ENCODE measurements around the gene PRPF40B.

Gene PRPF40B

DNA sequence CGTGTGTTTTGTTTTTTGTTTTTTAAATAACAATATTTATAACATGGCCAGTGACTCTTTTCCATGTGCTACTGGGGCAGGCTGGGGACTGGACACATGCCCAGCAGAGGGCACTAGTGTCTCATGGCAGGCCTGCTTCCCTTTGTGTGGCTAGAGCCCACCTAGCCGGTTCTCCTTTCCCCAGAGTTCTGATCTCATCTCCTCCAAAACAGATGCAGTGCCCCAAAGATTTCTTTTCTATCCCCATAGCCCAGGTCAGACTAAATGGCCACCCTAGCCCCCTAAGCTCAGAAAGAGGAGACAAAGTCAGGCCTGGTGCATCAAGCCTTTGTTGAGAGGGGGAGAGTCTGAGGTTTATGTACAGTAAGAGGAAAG, 21.2 kb downstream of the PRPF40B start:
- TF ChIP-seq, protein P1, sequence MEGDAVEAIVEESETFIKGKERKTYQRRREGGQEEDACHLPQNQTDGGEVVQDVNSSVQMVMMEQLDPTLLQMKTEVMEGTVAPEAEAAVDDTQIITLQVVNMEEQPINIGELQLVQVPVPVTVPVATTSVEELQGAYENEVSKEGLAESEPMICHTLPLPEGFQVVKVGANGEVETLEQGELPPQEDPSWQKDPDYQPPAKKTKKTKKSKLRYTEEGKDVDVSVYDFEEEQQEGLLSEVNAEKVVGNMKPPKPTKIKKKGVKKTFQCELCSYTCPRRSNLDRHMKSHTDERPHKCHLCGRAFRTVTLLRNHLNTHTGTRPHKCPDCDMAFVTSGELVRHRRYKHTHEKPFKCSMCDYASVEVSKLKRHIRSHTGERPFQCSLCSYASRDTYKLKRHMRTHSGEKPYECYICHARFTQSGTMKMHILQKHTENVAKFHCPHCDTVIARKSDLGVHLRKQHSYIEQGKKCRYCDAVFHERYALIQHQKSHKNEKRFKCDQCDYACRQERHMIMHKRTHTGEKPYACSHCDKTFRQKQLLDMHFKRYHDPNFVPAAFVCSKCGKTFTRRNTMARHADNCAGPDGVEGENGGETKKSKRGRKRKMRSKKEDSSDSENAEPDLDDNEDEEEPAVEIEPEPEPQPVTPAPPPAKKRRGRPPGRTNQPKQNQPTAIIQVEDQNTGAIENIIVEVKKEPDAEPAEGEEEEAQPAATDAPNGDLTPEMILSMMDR (IDR thresholded peaks at IDR 0.05; ENCODE audit: low read length), result peak; percentile 97
- no peak for TF ChIP-seq EZH2 (optimal IDR thresholded peaks at IDR 0.05; ENCODE audit: low read depth, low read length)
- no peak overlapping the region for H3K27ac ChIP-seq (ENCODE audit: low read length)
- no peak overlapping the region for H3K4me3 ChIP-seq (ENCODE audit: low read length)
- H3K79me2 ChIP-seq (ENCODE audit: low read length), result no peaks in the 10 kb centered on the region
- H3K9me3 ChIP-seq (replicated peaks; ENCODE audit: insufficient read depth, low read length), result no peaks in the 10 kb centered on the region
- H3K4me2 ChIP-seq (ENCODE audit: low read depth, low read length), result no peak overlapping the region
- peaks cover 9% of the 10 kb centered on the region for H3F3A ChIP-seq (ENCODE audit: insufficient read depth, low read length)
- peak; percentile 64 for DNase-seq
- H4K20me1 ChIP-seq (ENCODE audit: insufficient read depth, low read length), result no peaks in the 10 kb centered on the region
- no peaks in the 10 kb centered on the region for H3K9me2 ChIP-seq (replicated peaks; ENCODE audit: insufficient read depth, low read length)
- no peak overlapping the region for H3K9ac ChIP-seq (ENCODE audit: low read length)
- no peak overlapping the region for H2AFZ ChIP-seq (ENCODE audit: low read length)
- H3K36me3 ChIP-seq (replicated peaks; ENCODE audit: insufficient read depth, low read length), result no peaks in the 10 kb centered on the region
- H3K4me1 ChIP-seq (ENCODE audit: low read length), result peaks cover 19% of the 10 kb centered on the region
- no peaks in the 10 kb centered on the region for H3K27me3 ChIP-seq (replicated peaks; ENCODE audit: insufficient read depth, low read length)

DNA sequence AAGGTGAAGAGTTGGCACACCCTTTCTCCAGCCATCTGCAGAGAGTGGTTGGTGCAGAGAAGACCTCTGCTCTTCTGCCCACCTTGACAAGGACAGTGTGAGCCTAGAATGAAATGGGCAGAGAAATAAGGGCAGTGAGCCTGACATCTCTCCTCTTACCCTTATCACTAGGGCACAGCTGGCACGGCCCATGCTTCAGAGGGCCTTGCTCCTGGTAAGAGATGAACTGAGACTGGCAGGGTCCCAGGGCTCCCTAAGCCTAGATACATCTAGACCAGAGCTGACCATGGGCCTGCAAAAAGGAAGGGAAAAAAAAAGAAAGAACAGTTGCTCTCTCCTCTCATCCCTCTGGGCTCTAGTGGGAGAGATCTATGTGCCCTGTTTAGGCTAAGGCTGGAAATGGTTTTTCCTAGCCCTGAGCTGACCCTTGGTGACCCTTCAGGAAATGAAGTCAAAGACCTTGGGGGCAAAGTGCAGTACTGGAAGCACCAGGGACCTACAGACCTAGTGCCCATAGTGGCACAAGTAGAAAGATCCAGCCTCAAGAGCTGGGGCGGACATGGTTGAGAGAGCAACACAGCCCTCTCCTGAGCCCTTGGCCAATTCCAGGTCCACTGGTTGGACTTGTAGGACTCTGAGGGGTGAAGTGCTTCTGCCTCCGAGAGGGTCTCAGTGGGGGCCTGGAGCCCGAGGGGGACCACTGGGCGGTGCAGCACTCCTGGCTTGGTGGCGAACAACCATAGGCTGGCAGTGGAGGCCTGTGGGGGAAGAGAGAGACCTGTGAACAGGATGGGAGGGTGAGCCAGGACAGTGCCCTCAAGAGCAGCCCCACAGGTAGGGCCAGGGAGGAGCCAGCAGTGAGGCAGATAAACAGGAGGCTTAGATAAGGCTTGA, 22.0 kb downstream of the PRPF40B start:
- peaks cover 19% of the 10 kb centered on the region for H3K4me1 ChIP-seq (ENCODE audit: low read length)
- H3F3A ChIP-seq (ENCODE audit: insufficient read depth, low read length), result peaks cover 9% of the 10 kb centered on the region
- H3K27me3 ChIP-seq (replicated peaks; ENCODE audit: insufficient read depth, low read length), result no peaks in the 10 kb centered on the region
- H3K9me2 ChIP-seq (replicated peaks; ENCODE audit: insufficient read depth, low read length), result no peaks in the 10 kb centered on the region
- no peak overlapping the region for H3K4me3 ChIP-seq (ENCODE audit: low read length)
- H3K4me2 ChIP-seq (ENCODE audit: low read depth, low read length), result no peak overlapping the region
- H4K20me1 ChIP-seq (ENCODE audit: insufficient read depth, low read length), result no peaks in the 10 kb centered on the region
- TF ChIP-seq, protein P1 (IDR thresholded peaks at IDR 0.05; ENCODE audit: low read length), result no peak
- DNase-seq, result no peak
- no peaks in the 10 kb centered on the region for H3K9me3 ChIP-seq (replicated peaks; ENCODE audit: insufficient read depth, low read length)
- no peak overlapping the region for H3K27ac ChIP-seq (ENCODE audit: low read length)
- no peak overlapping the region for H2AFZ ChIP-seq (ENCODE audit: low read length)
- H3K36me3 ChIP-seq (replicated peaks; ENCODE audit: insufficient read depth, low read length), result no peaks in the 10 kb centered on the region
- H3K79me2 ChIP-seq (ENCODE audit: low read length), result no peaks in the 10 kb centered on the region
- H3K9ac ChIP-seq (ENCODE audit: low read length), result no peak overlapping the region

DNA sequence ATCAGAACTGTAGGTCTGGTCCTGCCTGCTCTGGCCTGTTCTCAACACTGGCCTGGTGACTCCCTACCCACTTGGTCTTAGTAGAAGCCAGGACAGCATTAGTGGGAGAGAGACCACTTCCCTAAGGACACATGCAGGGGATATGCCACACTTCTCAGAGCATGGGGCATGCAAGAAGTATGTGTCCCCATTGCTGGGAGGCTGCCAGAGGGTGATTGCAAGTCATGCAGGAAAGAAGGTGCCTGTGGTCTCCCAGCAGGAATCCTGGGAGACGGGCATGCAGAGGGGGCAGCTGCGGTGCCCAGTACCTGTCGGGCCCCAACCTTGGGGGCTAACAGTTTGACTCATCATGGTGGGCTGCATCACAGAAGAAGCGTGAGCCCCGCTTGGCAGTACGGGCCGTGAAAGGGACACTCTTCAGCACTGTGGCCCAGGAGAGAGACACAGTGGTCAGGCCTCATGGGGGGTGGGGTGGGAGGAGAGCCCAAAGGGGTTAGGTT, 23.0 kb downstream of the PRPF40B start:
- no peak for DNase-seq
- Histone ChIP-seq H3K4me1 (ENCODE audit: low read length) (peaks cover 19% of the 10 kb centered on the region), H3K4me3 (ENCODE audit: low read length) (no peak overlapping the region), H3K36me3 (replicated peaks; ENCODE audit: insufficient read depth, low read length) (no peaks in the 10 kb centered on the region), H3K9me2 (replicated peaks; ENCODE audit: insufficient read depth, low read length) (no peaks in the 10 kb centered on the region), H3K9ac (ENCODE audit: low read length) (no peak overlapping the region), H4K20me1 (ENCODE audit: insufficient read depth, low read length) (no peaks in the 10 kb centered on the region), H3F3A (ENCODE audit: insufficient read depth, low read length) (peaks cover 9% of the 10 kb centered on the region), H3K9me3 (replicated peaks; ENCODE audit: insufficient read depth, low read length) (no peaks in the 10 kb centered on the region), H3K4me2 (ENCODE audit: low read depth, low read length) (no peak overlapping the region), H3K79me2 (ENCODE audit: low read length) (no peaks in the 10 kb centered on the region), H3K27me3 (replicated peaks; ENCODE audit: insufficient read depth, low read length) (no peaks in the 10 kb centered on the region), H3K27ac (ENCODE audit: low read length) (no peak overlapping the region), H2AFZ (ENCODE audit: low read length) (no peak overlapping the region)
- TF ChIP-seq EZH2 (optimal IDR thresholded peaks at IDR 0.05; ENCODE audit: low read depth, low read length), result no peak
- TF ChIP-seq, protein P1 (IDR thresholded peaks at IDR 0.05; ENCODE audit: low read length), result no peak
- no peak for TF ChIP-seq EZH2phosphoT487 (IDR thresholded peaks at IDR 0.05; ENCODE audit: low read length)

Measured in MM.1S (cell line).